Measurements from ENCODE around the gene GPR171. TPM values are rescaled to one million over a fixed set of nuclear protein-coding genes. Genes with fewer than 3 reads are reported as not detected.

The GPR171 gene
- total RNA-seq, 2 experiments from 2014 or later: 91.8 to 101 TPM

DNA sequence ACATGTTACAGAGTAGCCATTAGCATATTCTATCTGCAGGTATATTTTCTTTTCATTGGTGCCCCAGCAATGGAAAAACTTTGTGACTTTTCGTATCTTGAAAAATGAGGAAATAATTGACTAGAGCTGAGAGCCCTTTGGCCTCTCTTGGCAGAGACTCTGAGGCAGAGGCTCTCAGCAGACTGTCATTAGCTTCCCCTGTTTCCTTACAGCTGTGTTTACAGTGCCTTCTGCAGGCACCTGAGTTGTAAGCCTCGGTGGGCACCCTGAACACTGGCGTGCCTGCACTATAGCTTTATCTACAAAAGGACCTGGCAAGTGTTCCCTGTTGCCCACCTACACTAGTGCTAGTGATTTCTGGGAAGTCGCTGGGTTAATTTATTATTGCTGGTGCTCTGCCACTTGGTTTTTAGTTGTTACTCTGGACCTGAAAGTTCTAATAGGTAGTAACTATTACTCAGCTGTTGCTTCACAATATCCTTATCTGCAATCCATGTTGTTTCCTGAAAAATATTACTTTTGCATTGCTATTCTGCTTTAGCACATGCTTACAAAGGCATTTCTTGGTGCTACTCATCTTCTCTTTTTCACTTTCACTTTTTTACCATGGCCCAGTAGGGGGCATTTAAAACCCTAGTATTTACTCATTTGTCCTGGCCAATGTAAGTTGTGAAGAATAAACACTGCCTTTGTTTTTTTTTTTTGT is 7.8 kb upstream of the GPR171 start:
- peak overlapping the region; percentile 63 for H3K4me3 Mint-ChIP-seq
- intact Hi-C loops (cut with micrococcal nuclease): no loop called here
- DNase-seq (no peak), ATAC-seq (peak; percentile 50)
- H3K36me3 Mint-ChIP-seq (ENCODE audit: low read depth): peaks cover 8% of the 10 kb centered on the region
- peaks cover 51% of the 10 kb centered on the region for H3K4me1 Mint-ChIP-seq (ENCODE audit: low read depth)
- peak overlapping the region; percentile 85 for H3K27ac Mint-ChIP-seq
- ChIA-PET POLR2A (interaction anchor here (1.0 to 1.9 kb wide), 6 partner anchors 10 to 39 kb away, joined by 3 to 8 read pairs (median 5); no protein-coding TSS in a partner anchor), CTCF (interaction anchor here (0.6 to 10.9 kb wide), 14 partner anchors 10 to 634 kb away, joined by 3 to 82 read pairs (median 4); no protein-coding TSS in a partner anchor)
- no peaks in the 10 kb centered on the region for H3K27me3 Mint-ChIP-seq
- no peaks in the 10 kb centered on the region for H3K9me3 Mint-ChIP-seq
- TF ChIP-seq, protein P1, sequence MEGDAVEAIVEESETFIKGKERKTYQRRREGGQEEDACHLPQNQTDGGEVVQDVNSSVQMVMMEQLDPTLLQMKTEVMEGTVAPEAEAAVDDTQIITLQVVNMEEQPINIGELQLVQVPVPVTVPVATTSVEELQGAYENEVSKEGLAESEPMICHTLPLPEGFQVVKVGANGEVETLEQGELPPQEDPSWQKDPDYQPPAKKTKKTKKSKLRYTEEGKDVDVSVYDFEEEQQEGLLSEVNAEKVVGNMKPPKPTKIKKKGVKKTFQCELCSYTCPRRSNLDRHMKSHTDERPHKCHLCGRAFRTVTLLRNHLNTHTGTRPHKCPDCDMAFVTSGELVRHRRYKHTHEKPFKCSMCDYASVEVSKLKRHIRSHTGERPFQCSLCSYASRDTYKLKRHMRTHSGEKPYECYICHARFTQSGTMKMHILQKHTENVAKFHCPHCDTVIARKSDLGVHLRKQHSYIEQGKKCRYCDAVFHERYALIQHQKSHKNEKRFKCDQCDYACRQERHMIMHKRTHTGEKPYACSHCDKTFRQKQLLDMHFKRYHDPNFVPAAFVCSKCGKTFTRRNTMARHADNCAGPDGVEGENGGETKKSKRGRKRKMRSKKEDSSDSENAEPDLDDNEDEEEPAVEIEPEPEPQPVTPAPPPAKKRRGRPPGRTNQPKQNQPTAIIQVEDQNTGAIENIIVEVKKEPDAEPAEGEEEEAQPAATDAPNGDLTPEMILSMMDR (IDR thresholded peaks at IDR 0.05): peak; percentile 39

DNA sequence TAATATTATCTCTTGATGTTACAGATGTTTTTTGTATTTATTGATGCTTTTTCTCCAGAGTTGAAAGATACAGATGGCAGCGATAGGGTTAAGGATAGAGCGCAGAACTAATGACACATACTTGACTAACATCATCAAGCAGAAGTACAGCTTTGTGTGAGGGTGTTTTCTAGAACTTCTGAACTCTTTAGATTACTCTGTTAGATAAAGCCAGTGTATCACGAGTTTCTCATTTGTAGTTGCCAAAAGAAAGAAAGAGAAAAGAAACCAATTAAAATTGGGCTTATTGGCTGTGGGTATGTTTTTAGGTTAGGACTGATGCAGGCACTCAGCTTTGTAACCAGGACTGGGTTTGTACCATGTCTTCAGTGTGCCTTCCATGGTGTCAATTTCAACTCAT is 6.6 kb upstream of the GPR171 start:
- CTCF ChIA-PET: interaction anchor here (1.3 to 10.9 kb wide), 6 partner anchors 9 to 68 kb away, joined by 4 to 82 read pairs (median 8); no protein-coding TSS in a partner anchor
- TF ChIP-seq, protein P1 (IDR thresholded peaks at IDR 0.05): no peak
- peak; percentile 60 for ATAC-seq
- intact Hi-C loops (cut with micrococcal nuclease): no loop called here
- Mint-ChIP-seq H3K4me3 (peak overlapping the region; percentile 16), H3K27me3 (no peaks in the 10 kb centered on the region), H3K9me3 (no peaks in the 10 kb centered on the region), H3K36me3 (ENCODE audit: low read depth) (peaks cover 8% of the 10 kb centered on the region), H3K4me1 (ENCODE audit: low read depth) (peaks cover 61% of the 10 kb centered on the region), H3K27ac (peak overlapping the region; percentile 85)
- no peak for DNase-seq
- POLR2A ChIA-PET: interaction anchor here (1.0 to 1.8 kb wide), 6 partner anchors 9 to 38 kb away, joined by 3 to 5 read pairs (median 4); no protein-coding TSS in a partner anchor

DNA sequence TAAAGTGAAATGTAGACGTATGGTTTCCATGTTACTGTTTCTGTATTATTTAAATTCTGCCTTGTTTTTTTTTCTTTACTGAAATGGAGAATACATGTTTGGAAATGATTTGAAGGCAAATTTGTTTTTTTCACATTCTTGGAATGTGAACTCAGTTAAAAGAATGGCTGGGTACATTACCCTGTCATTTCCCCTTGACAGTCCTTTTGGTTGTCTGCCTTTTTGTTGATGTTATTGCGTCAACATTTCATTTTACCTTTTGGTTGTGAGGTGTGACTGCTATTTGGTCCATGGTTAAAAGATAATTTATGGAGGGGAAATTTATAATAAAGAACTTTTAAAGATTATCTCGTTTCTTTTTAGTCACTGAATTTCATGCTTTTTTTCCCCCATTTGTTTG is 3.2 kb upstream of the GPR171 start:
- Mint-ChIP-seq H3K4me1 (ENCODE audit: low read depth) (peaks cover 65% of the 10 kb centered on the region), H3K36me3 (ENCODE audit: low read depth) (peaks cover 28% of the 10 kb centered on the region), H3K27me3 (no peaks in the 10 kb centered on the region), H3K9me3 (no peaks in the 10 kb centered on the region), H3K27ac (peak overlapping the region; percentile 96), H3K4me3 (peak overlapping the region; percentile 59)
- intact Hi-C loops (cut with micrococcal nuclease): no loop called here
- TF ChIP-seq, protein P1 (IDR thresholded peaks at IDR 0.05): no peak
- CTCF ChIA-PET: interaction anchor here (1.0 to 10.9 kb wide), 4 partner anchors 9 to 62 kb away, joined by 3 to 82 read pairs (median 19); no protein-coding TSS in a partner anchor
- POLR2A ChIA-PET: interaction anchor here (1.1 to 3.4 kb wide), 3 partner anchors 19 to 38 kb away, joined by 3 to 17 read pairs (median 3); no protein-coding TSS in a partner anchor
- DNase-seq (no peak), ATAC-seq (peak; percentile 4)

DNA sequence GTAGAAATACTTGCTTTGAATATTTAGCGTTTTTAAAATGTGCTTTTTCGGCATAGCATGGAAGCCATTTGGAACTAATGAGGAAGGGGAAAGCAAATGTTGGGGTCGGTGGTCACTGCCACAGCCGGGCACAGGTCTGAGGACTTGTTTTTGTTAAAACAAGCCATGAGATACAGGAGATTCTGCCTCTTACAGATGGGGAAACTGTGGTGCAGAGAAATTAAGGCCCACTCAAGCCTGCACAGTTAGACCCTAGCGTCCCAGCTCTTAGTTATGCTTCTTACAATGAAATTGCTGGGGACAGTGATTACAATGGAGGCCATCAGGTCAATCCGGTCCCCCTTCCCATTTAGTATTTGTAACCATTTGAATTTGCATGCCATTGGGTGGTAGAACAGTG is 2.5 kb upstream of the GPR171 start:
- TF ChIP-seq, protein P1 (IDR thresholded peaks at IDR 0.05): no peak
- H3K9me3 Mint-ChIP-seq: no peaks in the 10 kb centered on the region
- H3K27me3 Mint-ChIP-seq: no peaks in the 10 kb centered on the region
- peaks cover 35% of the 10 kb centered on the region for H3K36me3 Mint-ChIP-seq (ENCODE audit: low read depth)
- DNase-seq (no peak), ATAC-seq (no peak)
- ChIA-PET POLR2A (interaction anchor here (0.6 to 3.4 kb wide), 8 partner anchors 16 to 1063 kb away, joined by 3 to 17 read pairs (median 4); partner anchors contain the start of genes MBNL1 and SIAH2), CTCF (interaction anchor here (0.9 to 10.9 kb wide), 7 partner anchors 9 to 77 kb away, joined by 3 to 82 read pairs (median 3); no protein-coding TSS in a partner anchor)
- peak overlapping the region; percentile 59 for H3K4me3 Mint-ChIP-seq
- intact Hi-C loops (cut with micrococcal nuclease): loop anchor here (2.0 kb wide), 2 partner anchors 21 to 37 kb away; no protein-coding TSS in a partner anchor
- peak overlapping the region; percentile 96 for H3K27ac Mint-ChIP-seq
- peaks cover 58% of the 10 kb centered on the region for H3K4me1 Mint-ChIP-seq (ENCODE audit: low read depth)

Measured in activated CD8-positive, alpha-beta T cell treated with anti-CD3 and anti-CD28 coated beads for 36 hours (primary cell).